Lower leg skin (tissue), 4 donors: ENCODE data around the gene MAGEA9B. TPM values are rescaled to one million over a fixed set of nuclear protein-coding genes. Genes with fewer than 3 reads are reported as not detected.
A peak's percentile ranks its signal among the peaks of the same experiment; 100 is the strongest.
"Not testable (repeated sequence)": the region's sequence is repeated elsewhere in the genome, so short reads cannot be mapped to it uniquely, and the experiment has no call there.

ENCODE experiments used
- DNase-seq, 2 donors: peaks; one replicate each; pipeline ENCODE4 v3.0.0-alpha.2; 2019; ENCODE audit warnings: low spot score in 2 of 2
- H3K4me3 ChIP-seq: fragments of 200-600 bp; sonication (generic); 2 replicates; pipeline ENCODE4 v1.5.1; 2017; ENCODE audit warnings: mild to moderate bottlenecking, low read depth; ENCODE audit not compliant: poor library complexity, severe bottlenecking
- CTCF ChIP-seq, 3 donors: fragments of 450-650 bp; IDR thresholded peaks; one replicate each; pipeline ENCODE4 v1.5.1; 2016; ENCODE audit warnings: antibody characterized with exemption in 3 of 3, mild to moderate bottlenecking in 3 of 3, moderate library complexity in 2 of 3
- POLR2A ChIP-seq, 2 donors: fragments of 450-650 bp; IDR thresholded peaks; one replicate each; pipeline ENCODE4 v1.6.1; 2016 to 2017; ENCODE audit warnings: antibody characterized with exemption in 2 of 2, mild to moderate bottlenecking in 1 of 2, moderate library complexity in 1 of 2
- WGBS, 2 donors: methylation state at CpG; one replicate each; pipeline ENCODE4 v1.1.5; 2018; 5-methylcytosine and 5-hydroxymethylcytosine counted together
- intact Hi-C: fragments of 100-400 bp; cut with DNase I; formaldehyde crosslinking; loops from one replicate; pipeline ENCODE4 v1.15.0; 2023; ENCODE audit warnings: low total_unique reads
- total RNA-seq, 4 donors: library from RNA; depleted of rRNA; stranded (reverse); fragments of >200 nt; gene quantifications; one replicate each; pipeline ENCODE4 v1.1.0, GENCODE V29; 2016

The MAGEA9B gene
- total RNA-seq, 4 donors from 2014 or later, result not detected

GRCh38 chrX:149563359-149563758, 23.9 kb downstream of the MAGEA9B start:
- intact Hi-C loops, result no loop called here
- DNase-seq, result peak in 1 of 2 donors; percentile 59
- H3K4me3 ChIP-seq, result no peak overlapping the region
- WGBS, 2 donors, result 79 to 92% methylated on average over 4 of the region's 4 CpGs
- no peak for TF ChIP-seq CTCF (IDR thresholded peaks at IDR 0.05)
- no peak for TF ChIP-seq POLR2A (IDR thresholded peaks at IDR 0.05)

- WGBS, 2 donors, result no CpG with 5 or more reads among the region's 4 CpGs
- intact Hi-C loops, H3K4me3 ChIP-seq, DNase-seq: not testable (repeated sequence)
Measured at GRCh38 chrX:149555251-149555650, 32.0 kb downstream of the MAGEA9B start.

DNA sequence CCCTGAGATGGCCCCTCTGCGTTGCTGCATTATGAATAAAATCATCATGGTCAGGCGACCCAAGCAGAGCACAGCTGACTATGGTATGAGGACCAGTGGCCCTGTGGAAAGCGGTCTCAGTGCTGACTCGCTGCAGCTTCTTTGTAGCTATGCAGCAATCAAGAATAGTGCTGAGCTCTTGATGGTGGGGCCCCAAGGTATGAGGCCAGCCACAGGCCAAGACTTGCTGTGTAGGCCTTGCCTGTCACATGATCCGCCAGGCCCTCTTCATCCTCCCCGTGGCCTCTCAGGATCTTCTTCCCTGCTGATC, 35.4 kb downstream of the MAGEA9B start:
- no CpG with 5 or more reads among the region's 6 CpGs for WGBS, 2 donors
- DNase-seq, result peak in 1 of 2 donors; percentile 3
- H3K4me3 ChIP-seq, intact Hi-C loops: not testable (repeated sequence)

GRCh38 chrX:149551245-149551938, 35.9 kb downstream of the MAGEA9B start:
- DNase-seq, H3K4me3 ChIP-seq, intact Hi-C loops: not testable (repeated sequence)
- no CpG with 5 or more reads among the region's 4 CpGs for WGBS, 2 donors

GRCh38 chrX:149550454-149550853, 36.8 kb downstream of the MAGEA9B start:
- 60 to 67% methylated on average over 1 of the region's 1 CpG for WGBS, 2 donors
- DNase-seq, H3K4me3 ChIP-seq, intact Hi-C loops: not testable (repeated sequence)

DNA sequence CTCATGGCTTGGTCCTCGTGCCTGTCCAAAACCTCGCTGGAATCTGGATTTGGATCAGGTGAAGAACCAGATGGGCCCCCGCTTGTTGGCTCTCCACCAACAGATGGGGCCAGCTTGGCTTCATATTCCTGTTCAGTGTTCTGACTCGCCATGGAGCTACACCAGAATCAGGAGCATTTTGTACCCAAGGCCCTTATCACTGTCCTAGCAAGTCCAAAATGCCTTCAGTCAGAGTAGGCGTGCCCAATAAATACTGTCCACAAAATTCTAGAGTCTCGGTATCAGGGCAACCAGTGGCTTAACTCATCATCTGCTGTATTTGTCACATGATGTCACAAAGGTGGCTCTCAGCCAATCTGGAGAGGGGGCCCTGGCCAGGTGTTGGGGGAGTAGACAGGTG, 37.6 kb downstream of the MAGEA9B start, which contains the start of gene HSFX3:
HSFX3 (minus strand) TSS at position 224 of the 400 bp plus-strand sequence; CDS start at position 152, 72 bp downstream.
- WGBS, 2 donors, result no CpG with 5 or more reads among the region's 6 CpGs

GRCh38 chrX:149547782-149548181, 39.5 kb downstream of the MAGEA9B start:
- 60% methylated on average over 1 of the region's 3 CpGs; no CpG with 5 or more reads in 1 of the 2 donors for WGBS, 2 donors
- DNase-seq, intact Hi-C loops: not testable (repeated sequence)

More for the DNA sequence above, 37.6 kb downstream of the MAGEA9B start, which contains the start of gene HSFX3:
- DNase-seq, intact Hi-C loops, H3K4me3 ChIP-seq: not testable (repeated sequence)

DNA sequence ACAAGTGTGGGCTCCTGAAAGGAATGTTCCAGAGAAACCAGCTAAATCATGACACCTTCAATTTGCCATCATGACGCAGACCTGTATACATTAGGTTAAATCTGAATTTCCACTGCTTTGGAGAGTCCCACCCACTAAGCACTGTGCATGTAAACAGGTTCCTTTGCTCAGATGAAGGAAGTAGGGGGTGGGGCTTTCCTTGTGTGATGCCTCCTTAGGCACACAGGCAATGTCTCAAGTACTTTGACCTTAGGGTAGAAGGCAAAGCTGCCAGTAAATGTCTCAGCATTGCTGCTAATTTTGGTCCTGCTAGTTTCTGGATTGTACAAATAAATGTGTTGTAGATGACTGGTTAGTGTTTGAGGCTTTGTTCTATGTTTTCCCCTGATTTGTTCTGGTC, 40.3 kb downstream of the MAGEA9B start:
- DNase-seq, intact Hi-C loops, H3K4me3 ChIP-seq: not testable (repeated sequence)
- 100% methylated on average over 1 of the region's 1 CpG; no CpG with 5 or more reads in 1 of the 2 donors for WGBS, 2 donors

More at GRCh38 chrX:149547782-149548181, 39.5 kb downstream of the MAGEA9B start:
- H3K4me3 ChIP-seq, result not testable (repeated sequence)

GRCh38 chrX:149545545-149546543, 41.4 kb downstream of the MAGEA9B start:
- 71% methylated on average over 16 of the region's 29 CpGs; no CpG with 5 or more reads in 1 of the 2 donors for WGBS, 2 donors
- DNase-seq, result peak in 1 of 2 donors; percentile 50
- intact Hi-C loops, H3K4me3 ChIP-seq: not testable (repeated sequence)
